Measurements from ENCODE around the gene FOCAD.

GRCh38 chr9:20698782-20699181 lies 14.7 kb downstream of the FOCAD start:
- no peak for TF ChIP-seq CTCF (conservative IDR thresholded peaks at IDR 0.05; ENCODE audit: low read length)
- no peak for TF ChIP-seq EZH2phosphoT487 (IDR thresholded peaks at IDR 0.05; ENCODE audit: borderline replicate concordance)
